ENCODE measurements around the gene ATRAID. TPM values are rescaled to one million over a fixed set of nuclear protein-coding genes. Genes with fewer than 3 reads are reported as not detected.

ATRAID gene
- total and polyA plus RNA-seq, 2 donors (not counting 1 experiment from before 2014, with no cell fraction given): 176 to 235 TPM

- DNase-seq (ENCODE audit: low read depth in 2 of 2): peak; percentile 43 to 51
- no peaks in the 10 kb centered on the region for H3K9me3 ChIP-seq (ENCODE audit: control insufficient read depth, insufficient read depth, low read depth, low read length)
- no peaks in the 10 kb centered on the region for H3K36me3 ChIP-seq (ENCODE audit: control insufficient read depth, insufficient read depth, low read length)
- H3K4me2 ChIP-seq (ENCODE audit: extremely low read depth, insufficient read depth, low read length): peak overlapping the region; percentile 18
- no peaks in the 10 kb centered on the region for H3K79me2 ChIP-seq (ENCODE audit: control insufficient read depth, insufficient read depth, low read length)
- H4K20me1 ChIP-seq (ENCODE audit: control insufficient read depth, extremely low read depth, insufficient read depth, low read length): no peaks in the 10 kb centered on the region
- no peak for TF ChIP-seq EZH2 (IDR thresholded peaks at IDR 0.05; ENCODE audit: low read length, missing control alignments)
- TF ChIP-seq, protein P1, sequence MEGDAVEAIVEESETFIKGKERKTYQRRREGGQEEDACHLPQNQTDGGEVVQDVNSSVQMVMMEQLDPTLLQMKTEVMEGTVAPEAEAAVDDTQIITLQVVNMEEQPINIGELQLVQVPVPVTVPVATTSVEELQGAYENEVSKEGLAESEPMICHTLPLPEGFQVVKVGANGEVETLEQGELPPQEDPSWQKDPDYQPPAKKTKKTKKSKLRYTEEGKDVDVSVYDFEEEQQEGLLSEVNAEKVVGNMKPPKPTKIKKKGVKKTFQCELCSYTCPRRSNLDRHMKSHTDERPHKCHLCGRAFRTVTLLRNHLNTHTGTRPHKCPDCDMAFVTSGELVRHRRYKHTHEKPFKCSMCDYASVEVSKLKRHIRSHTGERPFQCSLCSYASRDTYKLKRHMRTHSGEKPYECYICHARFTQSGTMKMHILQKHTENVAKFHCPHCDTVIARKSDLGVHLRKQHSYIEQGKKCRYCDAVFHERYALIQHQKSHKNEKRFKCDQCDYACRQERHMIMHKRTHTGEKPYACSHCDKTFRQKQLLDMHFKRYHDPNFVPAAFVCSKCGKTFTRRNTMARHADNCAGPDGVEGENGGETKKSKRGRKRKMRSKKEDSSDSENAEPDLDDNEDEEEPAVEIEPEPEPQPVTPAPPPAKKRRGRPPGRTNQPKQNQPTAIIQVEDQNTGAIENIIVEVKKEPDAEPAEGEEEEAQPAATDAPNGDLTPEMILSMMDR (conservative IDR thresholded peaks at IDR 0.05 in 1 of 2, IDR thresholded peaks at IDR 0.05 in 1 of 2; ENCODE audit: low read depth in 1 of 2, low read length in 2 of 2): no peak
- H3K27me3 ChIP-seq (ENCODE audit: control insufficient read depth, insufficient read depth, low read length): peaks cover 8% of the 10 kb centered on the region
- H3K9ac ChIP-seq (ENCODE audit: insufficient read depth, low read length): no peak overlapping the region
- H3K4me1 ChIP-seq (ENCODE audit: control insufficient read depth, extremely low read depth, insufficient read depth, low read length): peaks cover 10% of the 10 kb centered on the region
- no peak overlapping the region for H3K27ac ChIP-seq (ENCODE audit: insufficient read depth, low read length)
- H2AFZ ChIP-seq (ENCODE audit: low read length): no peak overlapping the region
- no peak overlapping the region for H3K4me3 ChIP-seq (replicated peaks in 1 of 4; ENCODE audit: control extremely low read depth in 1 of 4, insufficient read depth in 1 of 4, low read depth in 3 of 4, low read length in 4 of 4)
These were observed 29.5 kb upstream of the ATRAID start for GRCh38 chr2:27182346-27182745.

GRCh38 chr2:27184115-27184514, 27.7 kb upstream of the ATRAID start:
- peak in 1 of 2 donors; percentile 43 for DNase-seq (ENCODE audit: low read depth in 2 of 2)
- Histone ChIP-seq H4K20me1 (ENCODE audit: control insufficient read depth, extremely low read depth, insufficient read depth, low read length) (no peaks in the 10 kb centered on the region), H3K27ac (ENCODE audit: insufficient read depth, low read length) (no peak overlapping the region), H3K79me2 (ENCODE audit: control insufficient read depth, insufficient read depth, low read length) (no peaks in the 10 kb centered on the region), H3K27me3 (ENCODE audit: control insufficient read depth, insufficient read depth, low read length) (peaks cover 10% of the 10 kb centered on the region), H3K9me3 (ENCODE audit: control insufficient read depth, insufficient read depth, low read depth, low read length) (no peaks in the 10 kb centered on the region), H3K36me3 (ENCODE audit: control insufficient read depth, insufficient read depth, low read length) (no peaks in the 10 kb centered on the region), H3K9ac (ENCODE audit: insufficient read depth, low read length) (no peak overlapping the region), H3K4me3 (replicated peaks in 1 of 4; ENCODE audit: control extremely low read depth in 1 of 4, insufficient read depth in 1 of 4, low read depth in 3 of 4, low read length in 4 of 4) (no peak overlapping the region), H2AFZ (ENCODE audit: low read length) (no peak overlapping the region), H3K4me1 (ENCODE audit: control insufficient read depth, extremely low read depth, insufficient read depth, low read length) (peaks cover 10% of the 10 kb centered on the region), H3K4me2 (ENCODE audit: extremely low read depth, insufficient read depth, low read length) (no peak overlapping the region)
- TF ChIP-seq, protein P1 (conservative IDR thresholded peaks at IDR 0.05 in 1 of 2, IDR thresholded peaks at IDR 0.05 in 1 of 2; ENCODE audit: low read depth in 1 of 2, low read length in 2 of 2): no peak
- no peak for TF ChIP-seq EZH2 (IDR thresholded peaks at IDR 0.05; ENCODE audit: low read length, missing control alignments)

DNA sequence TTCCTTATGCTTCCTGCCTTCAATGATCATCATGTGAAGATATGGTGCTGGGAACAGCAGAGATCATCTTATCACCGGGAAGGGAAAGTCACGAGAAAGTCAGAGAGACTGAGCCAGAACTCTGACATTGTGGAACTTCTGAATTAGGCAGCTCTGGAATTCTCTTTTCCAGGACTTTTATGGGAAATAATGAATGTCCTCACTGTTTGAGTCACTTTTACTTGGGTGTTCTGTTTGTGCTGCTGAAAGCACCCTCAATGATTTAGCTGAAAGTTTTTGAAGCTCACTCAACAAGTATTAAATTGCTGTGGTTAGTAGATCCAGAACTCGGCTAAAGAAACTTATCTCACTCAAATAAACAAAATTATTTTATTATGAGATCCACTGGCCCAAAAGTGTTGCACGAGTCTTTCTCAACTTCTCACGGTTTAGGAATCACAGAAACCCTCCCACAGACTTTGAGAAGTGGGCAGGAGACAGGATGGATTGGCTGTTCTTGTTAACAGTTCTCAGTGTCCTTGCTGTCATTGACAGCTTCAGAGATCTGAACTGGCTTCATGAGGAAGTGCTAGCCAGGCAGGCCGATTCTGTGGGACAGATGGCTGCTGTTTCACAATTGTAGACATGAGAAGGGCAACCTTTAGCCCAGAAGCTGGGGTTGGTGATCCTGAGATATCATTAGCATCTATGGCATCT, 26.4 kb upstream of the ATRAID start:
- DNase-seq (ENCODE audit: low read depth in 2 of 2): peak; percentile 68 to 88
- no peak overlapping the region for H3K9ac ChIP-seq (ENCODE audit: insufficient read depth, low read length)
- no peaks in the 10 kb centered on the region for H4K20me1 ChIP-seq (ENCODE audit: control insufficient read depth, extremely low read depth, insufficient read depth, low read length)
- no peaks in the 10 kb centered on the region for H3K36me3 ChIP-seq (ENCODE audit: control insufficient read depth, insufficient read depth, low read length)
- no peak overlapping the region for H2AFZ ChIP-seq (ENCODE audit: low read length)
- no peaks in the 10 kb centered on the region for H3K79me2 ChIP-seq (ENCODE audit: control insufficient read depth, insufficient read depth, low read length)
- peaks cover 10% of the 10 kb centered on the region for H3K27me3 ChIP-seq (ENCODE audit: control insufficient read depth, insufficient read depth, low read length)
- H3K9me3 ChIP-seq (ENCODE audit: control insufficient read depth, insufficient read depth, low read depth, low read length): no peaks in the 10 kb centered on the region
- no peak for TF ChIP-seq EZH2 (IDR thresholded peaks at IDR 0.05; ENCODE audit: low read length, missing control alignments)
- TF ChIP-seq, protein P1 (conservative IDR thresholded peaks at IDR 0.05 in 1 of 2, IDR thresholded peaks at IDR 0.05 in 1 of 2; ENCODE audit: low read depth in 1 of 2, low read length in 2 of 2): no peak
- peak overlapping the region; percentile 17 for H3K4me2 ChIP-seq (ENCODE audit: extremely low read depth, insufficient read depth, low read length)
- H3K4me1 ChIP-seq (ENCODE audit: control insufficient read depth, extremely low read depth, insufficient read depth, low read length): peaks cover 10% of the 10 kb centered on the region
- H3K27ac ChIP-seq (ENCODE audit: insufficient read depth, low read length): peak overlapping the region; percentile 48
- peak overlapping the region in 1 of 4 experiments; percentile 8 for H3K4me3 ChIP-seq (replicated peaks in 1 of 4; ENCODE audit: control extremely low read depth in 1 of 4, insufficient read depth in 1 of 4, low read depth in 3 of 4, low read length in 4 of 4)

Measured in fibroblast of lung (primary cell).